ENCODE measurements around the gene SMC2. TPM values are rescaled to one million over a fixed set of nuclear protein-coding genes. Genes with fewer than 3 reads are reported as not detected.

The SMC2 gene
- total and polyA plus RNA-seq, 2 donors (not counting 3 experiments of a cell fraction or from before 2014, with no cell fraction given) = 5.3 to 34.1 TPM

DNA sequence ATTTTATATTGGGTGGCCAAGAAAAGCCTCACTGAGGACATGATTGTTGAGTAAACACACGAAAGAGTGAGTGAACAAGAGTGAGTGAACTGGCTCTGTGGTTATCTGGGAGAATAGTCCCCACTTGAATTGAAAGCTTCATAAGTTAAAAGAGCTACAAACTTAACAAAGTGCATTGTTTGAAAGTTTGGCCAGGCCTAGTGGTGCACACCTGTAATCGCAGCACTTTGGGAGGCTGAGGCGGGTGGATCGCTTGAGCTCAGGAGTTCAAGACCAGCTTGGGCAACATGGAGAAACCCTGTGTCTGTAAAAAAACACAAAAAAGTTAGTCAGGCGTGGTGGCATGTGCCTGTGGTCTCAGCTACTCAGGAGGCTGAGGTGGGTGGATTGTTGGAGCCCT, 26.9 kb downstream of the SMC2 start:
- DNase-seq (ENCODE audit: low read depth, low spot score) (no peak), FAIRE-seq (no peak)
- POLR2A ChIA-PET = no interaction called here
- no peaks in the 10 kb centered on the region for H4K20me1 ChIP-seq (replicated peaks; ENCODE audit: control insufficient read depth, extremely low read depth, insufficient read depth, low read length)
- intact Hi-C loops (cut with micrococcal nuclease) (no loop called here), dilution Hi-C loops (cut with MboI; ENCODE audit: extremely low pct_ligation_motif_present, low sequenced_read_pairs) (no loop called here)
- no peak overlapping the region for H2AFZ ChIP-seq (ENCODE audit: low read depth, low read length)
- no peaks in the 10 kb centered on the region for H3K79me2 ChIP-seq (ENCODE audit: control insufficient read depth, insufficient read depth, low read length)
- H3K9me3 ChIP-seq (replicated peaks; ENCODE audit: control insufficient read depth, insufficient read depth, low read length) = no peaks in the 10 kb centered on the region
- no peaks in the 10 kb centered on the region for H3K4me1 ChIP-seq (ENCODE audit: control insufficient read depth, extremely low read depth, insufficient read depth, low read length)
- H3K4me2 ChIP-seq (ENCODE audit: insufficient read depth, low read length) = no peak overlapping the region
- no peak overlapping the region for H3K4me3 ChIP-seq (replicated peaks in 1 of 3; ENCODE audit: insufficient read depth in 1 of 3, low read depth in 1 of 3, low read length in 3 of 3)
- TF ChIP-seq JUN (IDR thresholded peaks at IDR 0.05; ENCODE audit: borderline replicate concordance, insufficient read depth, insufficient read length, low read depth) (no peak), FOS (IDR thresholded peaks at IDR 0.05; ENCODE audit: borderline replicate concordance, insufficient read depth, low read length) (no peak), GATA2 (IDR thresholded peaks at IDR 0.05; ENCODE audit: insufficient read depth, insufficient read length, low read depth, low read length) (no peak), MAX (IDR thresholded peaks at IDR 0.05; ENCODE audit: insufficient read depth, insufficient read length) (no peak), POLR2A (IDR thresholded peaks at IDR 0.05; ENCODE audit: low read depth, low read length) (no peak), MYC (IDR thresholded peaks at IDR 0.05; ENCODE audit: low read depth, low read length) (no peak), POLR2AphosphoS5 (IDR thresholded peaks at IDR 0.05; ENCODE audit: insufficient read depth, low read depth, low read length) (no peak), EZH2 (IDR thresholded peaks at IDR 0.05; ENCODE audit: borderline replicate concordance, low read depth, low read length, severe bottlenecking) (no peak)
- TF ChIP-seq, protein P1, sequence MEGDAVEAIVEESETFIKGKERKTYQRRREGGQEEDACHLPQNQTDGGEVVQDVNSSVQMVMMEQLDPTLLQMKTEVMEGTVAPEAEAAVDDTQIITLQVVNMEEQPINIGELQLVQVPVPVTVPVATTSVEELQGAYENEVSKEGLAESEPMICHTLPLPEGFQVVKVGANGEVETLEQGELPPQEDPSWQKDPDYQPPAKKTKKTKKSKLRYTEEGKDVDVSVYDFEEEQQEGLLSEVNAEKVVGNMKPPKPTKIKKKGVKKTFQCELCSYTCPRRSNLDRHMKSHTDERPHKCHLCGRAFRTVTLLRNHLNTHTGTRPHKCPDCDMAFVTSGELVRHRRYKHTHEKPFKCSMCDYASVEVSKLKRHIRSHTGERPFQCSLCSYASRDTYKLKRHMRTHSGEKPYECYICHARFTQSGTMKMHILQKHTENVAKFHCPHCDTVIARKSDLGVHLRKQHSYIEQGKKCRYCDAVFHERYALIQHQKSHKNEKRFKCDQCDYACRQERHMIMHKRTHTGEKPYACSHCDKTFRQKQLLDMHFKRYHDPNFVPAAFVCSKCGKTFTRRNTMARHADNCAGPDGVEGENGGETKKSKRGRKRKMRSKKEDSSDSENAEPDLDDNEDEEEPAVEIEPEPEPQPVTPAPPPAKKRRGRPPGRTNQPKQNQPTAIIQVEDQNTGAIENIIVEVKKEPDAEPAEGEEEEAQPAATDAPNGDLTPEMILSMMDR (IDR thresholded peaks at IDR 0.05; ENCODE audit: extremely low read depth in 1 of 2, insufficient read depth in 1 of 2, low read depth in 1 of 2, low read length in 2 of 2) = no peak
- H3K27ac ChIP-seq (ENCODE audit: insufficient read depth, low read depth, low read length) = no peak overlapping the region
- CTCF ChIA-PET = interaction anchor here (0.7 to 0.9 kb wide), 2 partner anchors 9 to 27 kb away, joined by 3 read pairs; partner anchors contain the start of gene SMC2
- H3K36me3 ChIP-seq (ENCODE audit: control insufficient read depth in 2 of 2, extremely low read depth in 1 of 2, insufficient read depth in 2 of 2, low read length in 2 of 2) = peaks cover 2 to 3% of the 10 kb centered on the region in 2 experiments
- BruUV-seq (replicated peaks) = no TSS peak
- H3K9me1 ChIP-seq (replicated peaks; ENCODE audit: control insufficient read depth, extremely low read depth, insufficient read depth, low read length) = no peaks in the 10 kb centered on the region
- no peaks in the 10 kb centered on the region for H3K27me3 ChIP-seq (ENCODE audit: control insufficient read depth in 2 of 2, insufficient read depth in 2 of 2, low read length in 2 of 2)
- no peak overlapping the region for H3K9ac ChIP-seq (replicated peaks; ENCODE audit: extremely low read depth, insufficient read depth, low read length)

Data from endothelial cell of umbilical vein (primary cell).